Osteocyte (in vitro differentiated cells): Measurements from ENCODE around the gene BLOC1S6. TPM values are rescaled to one million over a fixed set of nuclear protein-coding genes. Genes with fewer than 3 reads are reported as not detected.

Experiments used
- DNase-seq: peaks from one replicate; pipeline ENCODE4 v3.0.0; 2021; ENCODE audit warnings: mixed read lengths; ENCODE audit not compliant: unreplicated experiment; ENCODE audit errors: extremely low spot score
- H3K27ac Mint-ChIP-seq: one replicate; pipeline ENCODE4 v1.8.0; 2021; ENCODE audit warnings: mild to moderate bottlenecking, mixed read lengths; ENCODE audit not compliant: unreplicated experiment
- H3K27me3 Mint-ChIP-seq: one replicate; pipeline ENCODE4 v1.8.0; 2021; ENCODE audit warnings: mixed read lengths; ENCODE audit not compliant: unreplicated experiment
- H3K36me3 Mint-ChIP-seq: one replicate; pipeline ENCODE4 v1.8.0; 2021; ENCODE audit warnings: mixed read lengths; ENCODE audit not compliant: unreplicated experiment
- H3K4me1 Mint-ChIP-seq: one replicate; pipeline ENCODE4 v1.8.0; 2021; ENCODE audit warnings: mixed read lengths; ENCODE audit not compliant: unreplicated experiment
- H3K4me3 Mint-ChIP-seq: one replicate; pipeline ENCODE4 v1.8.0; 2021; ENCODE audit warnings: mild to moderate bottlenecking, moderate library complexity, mixed read lengths; ENCODE audit not compliant: unreplicated experiment
- H3K9me3 Mint-ChIP-seq: one replicate; pipeline ENCODE4 v1.8.0; 2021; ENCODE audit warnings: mixed read lengths; ENCODE audit not compliant: unreplicated experiment
- CTCF ChIP-seq: fragments of 200-600 bp; sonication (generic); IDR thresholded peaks from 2 replicates; pipeline ENCODE4 v1.5.0; 2021; ENCODE audit warnings: antibody characterized with exemption, mild to moderate bottlenecking, moderate library complexity
- total RNA-seq: library from RNA; stranded (reverse); gene quantifications from 2 replicates; pipeline ENCODE4 v1.2.1, GENCODE V29; 2021

Gene BLOC1S6
- total RNA-seq, 1 donor from 2014 or later: 49.7 TPM

- no peak for TF ChIP-seq CTCF
- no peaks in the 10 kb centered on the region for H3K9me3 Mint-ChIP-seq
- no peak overlapping the region for H3K4me3 Mint-ChIP-seq
- H3K36me3 Mint-ChIP-seq: peaks cover 3% of the 10 kb centered on the region
- H3K27ac Mint-ChIP-seq: no peak overlapping the region
- no peak for DNase-seq
- peaks cover 20% of the 10 kb centered on the region for H3K4me1 Mint-ChIP-seq
- no peaks in the 10 kb centered on the region for H3K27me3 Mint-ChIP-seq
These were observed 63.8 kb downstream of the BLOC1S6 start for GRCh38 chr15:45650889-45651525.

- Mint-ChIP-seq H3K4me3 (no peak overlapping the region), H3K27me3 (no peaks in the 10 kb centered on the region), H3K36me3 (peaks cover 3% of the 10 kb centered on the region), H3K9me3 (no peaks in the 10 kb centered on the region), H3K27ac (no peak overlapping the region), H3K4me1 (peaks cover 6% of the 10 kb centered on the region)
- no peak for DNase-seq
- TF ChIP-seq CTCF: no peak
These were observed 66.7 kb downstream of the BLOC1S6 start for GRCh38 chr15:45653702-45654424.

- Mint-ChIP-seq H3K27ac (no peak overlapping the region), H3K4me3 (no peak overlapping the region), H3K36me3 (peaks cover 3% of the 10 kb centered on the region), H3K9me3 (no peaks in the 10 kb centered on the region), H3K27me3 (no peaks in the 10 kb centered on the region), H3K4me1 (peaks cover 4% of the 10 kb centered on the region)
- DNase-seq: no peak
- TF ChIP-seq CTCF: no peak
These were observed 67.6 kb downstream of the BLOC1S6 start for GRCh38 chr15:45654749-45655148.

- no peak for DNase-seq
- no peaks in the 10 kb centered on the region for H3K27me3 Mint-ChIP-seq
- peaks cover 10% of the 10 kb centered on the region for H3K4me1 Mint-ChIP-seq
- no peak for TF ChIP-seq CTCF
- no peak overlapping the region for H3K27ac Mint-ChIP-seq
- no peaks in the 10 kb centered on the region for H3K9me3 Mint-ChIP-seq
- H3K4me3 Mint-ChIP-seq: no peak overlapping the region
- H3K36me3 Mint-ChIP-seq: no peaks in the 10 kb centered on the region
These were observed 70.1 kb downstream of the BLOC1S6 start for GRCh38 chr15:45657254-45657653.

- Mint-ChIP-seq H3K4me1 (peaks cover 10% of the 10 kb centered on the region), H3K27me3 (no peaks in the 10 kb centered on the region), H3K36me3 (no peaks in the 10 kb centered on the region), H3K4me3 (no peak overlapping the region), H3K9me3 (no peaks in the 10 kb centered on the region), H3K27ac (no peak overlapping the region)
- no peak for DNase-seq
- no peak for TF ChIP-seq CTCF
These were observed 70.8 kb downstream of the BLOC1S6 start for GRCh38 chr15:45657764-45658545.
